NOMO-1 treated with dmso at 0.1 percent for 144 hours (cell line): Measurements from ENCODE around the gene WNT3A.

Experiments used
- DNase-seq: peaks from one replicate; lab custom pipeline; 2025; ENCODE audit not compliant: unreplicated experiment; lab: John Stamatoyannopoulos, UW

WNT3A gene

GRCh38 chr1:228047183-228047466, 40.3 kb downstream of the WNT3A start:
- DNase-seq, result no peak

- DNase-seq, result no peak
These were observed 41.3 kb downstream of the WNT3A start for GRCh38 chr1:228048120-228048519.

- DNase-seq, result no peak
These were observed 42.0 kb downstream of the WNT3A start for GRCh38 chr1:228048659-228049298.

GRCh38 chr1:228050571-228051231, 43.9 kb downstream of the WNT3A start:
- DNase-seq, result no peak

GRCh38 chr1:228058172-228058948, 51.6 kb downstream of the WNT3A start:
- no peak for DNase-seq

GRCh38 chr1:228058949-228059633, 52.3 kb downstream of the WNT3A start:
- DNase-seq, result no peak

GRCh38 chr1:228059634-228060457, 53.0 kb downstream of the WNT3A start:
- DNase-seq, result no peak

GRCh38 chr1:228060458-228061190, 53.8 kb downstream of the WNT3A start:
- DNase-seq, result no peak

GRCh38 chr1:228061411-228062084, 54.8 kb downstream of the WNT3A start:
- DNase-seq, result no peak

- DNase-seq, result no peak
These were observed 55.4 kb downstream of the WNT3A start for GRCh38 chr1:228062085-228062791.

GRCh38 chr1:228062812-228063211, 56.0 kb downstream of the WNT3A start:
- no peak for DNase-seq

GRCh38 chr1:228063251-228064191, 56.7 kb downstream of the WNT3A start:
- DNase-seq, result no peak

- no peak for DNase-seq
These were observed 57.5 kb downstream of the WNT3A start for GRCh38 chr1:228064296-228064695.

- no peak for DNase-seq
These were observed 58.1 kb downstream of the WNT3A start for GRCh38 chr1:228064741-228065542.

- DNase-seq, result no peak
These were observed 58.9 kb downstream of the WNT3A start for GRCh38 chr1:228065543-228066347.

- no peak for DNase-seq
These were observed 59.6 kb downstream of the WNT3A start for GRCh38 chr1:228066416-228066815.
